ENCODE results near the gene CLK2. TPM values are rescaled to one million over a fixed set of nuclear protein-coding genes. Genes with fewer than 3 reads are reported as not detected.
A peak's percentile ranks its signal among the peaks of the same experiment; 100 is the strongest.

CLK2 gene
- total and polyA plus RNA-seq, 2 of the 13 experiments (the other 11 are each of a cell fraction or from before 2014, with no cell fraction given) = 20.1 to 73.5 TPM

DNA sequence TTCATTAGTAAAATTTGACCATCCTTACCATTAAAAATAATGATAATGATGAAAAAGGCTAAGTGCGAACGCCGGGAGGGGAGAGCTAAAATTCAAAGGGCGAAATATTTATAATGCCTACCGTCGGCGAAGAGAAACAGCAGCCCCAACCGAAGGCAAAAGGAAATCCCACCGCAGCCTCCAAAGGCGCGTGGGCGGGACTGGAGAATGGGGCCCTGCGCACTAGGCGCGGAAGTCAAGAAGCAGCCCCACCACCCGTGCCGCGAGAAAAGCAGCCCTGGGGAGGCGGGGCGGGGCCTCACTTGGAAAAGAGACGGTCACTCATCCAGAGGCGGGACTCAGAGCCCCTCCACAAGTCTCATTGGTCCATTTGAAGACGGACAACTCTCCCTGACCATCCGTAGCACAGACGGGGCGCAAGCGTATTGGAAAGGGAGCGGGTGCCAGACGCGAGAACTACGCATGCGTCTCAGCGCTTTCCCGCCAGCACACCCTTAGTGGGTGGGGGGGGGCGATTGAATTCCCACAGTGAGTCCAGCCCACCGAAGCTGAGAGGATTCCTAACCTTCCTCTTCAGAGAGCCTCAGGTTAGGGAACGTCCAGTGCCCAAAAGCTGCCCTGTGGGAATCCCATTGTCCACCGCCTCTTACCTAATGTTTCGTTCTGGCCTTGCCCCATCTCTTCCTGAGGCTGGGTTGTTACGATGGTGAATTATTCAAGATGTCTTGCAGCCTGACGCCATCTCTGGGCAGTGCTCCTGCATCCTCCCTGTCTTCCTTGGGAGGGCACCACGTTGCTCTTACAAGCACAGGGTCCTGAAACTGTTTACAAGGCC is 45.8 kb downstream of the CLK2 start (continued):
- TF ChIP-seq, protein P1, sequence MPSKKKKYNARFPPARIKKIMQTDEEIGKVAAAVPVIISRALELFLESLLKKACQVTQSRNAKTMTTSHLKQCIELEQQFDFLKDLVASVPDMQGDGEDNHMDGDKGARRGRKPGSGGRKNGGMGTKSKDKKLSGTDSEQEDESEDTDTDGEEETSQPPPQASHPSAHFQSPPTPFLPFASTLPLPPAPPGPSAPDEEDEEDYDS (CRISPR knock-in tag; IDR thresholded peaks at IDR 0.05) = peak; percentile 98
- TF ChIP-seq, protein P2, sequence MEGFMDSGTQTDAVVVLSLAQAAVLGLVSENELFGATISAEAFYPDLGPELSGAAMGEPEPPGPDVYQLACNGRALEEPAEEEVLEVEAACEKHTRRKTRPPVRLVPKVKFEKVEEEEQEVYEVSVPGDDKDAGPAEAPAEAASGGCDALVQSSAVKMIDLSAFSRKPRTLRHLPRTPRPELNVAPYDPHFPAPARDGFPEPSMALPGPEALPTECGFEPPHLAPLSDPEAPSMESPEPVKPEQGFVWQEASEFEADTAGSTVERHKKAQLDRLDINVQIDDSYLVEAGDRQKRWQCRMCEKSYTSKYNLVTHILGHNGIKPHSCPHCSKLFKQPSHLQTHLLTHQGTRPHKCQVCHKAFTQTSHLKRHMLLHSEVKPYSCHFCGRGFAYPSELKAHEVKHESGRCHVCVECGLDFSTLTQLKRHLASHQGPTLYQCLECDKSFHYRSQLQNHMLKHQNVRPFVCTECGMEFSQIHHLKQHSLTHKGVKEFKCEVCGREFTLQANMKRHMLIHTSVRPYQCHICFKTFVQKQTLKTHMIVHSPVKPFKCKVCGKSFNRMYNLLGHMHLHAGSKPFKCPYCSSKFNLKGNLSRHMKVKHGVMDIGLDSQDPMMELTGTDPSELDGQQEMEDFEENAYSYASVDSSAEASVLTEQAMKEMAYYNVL (CRISPR knock-in tag; IDR thresholded peaks at IDR 0.05; ENCODE audit: borderline replicate concordance) = no peak
- TF ChIP-seq TBL1XR1 (IDR thresholded peaks at IDR 0.05; ENCODE audit: borderline replicate concordance, low read length, partially characterized antibody) (no peak), RNF2 (conservative IDR thresholded peaks at IDR 0.05; ENCODE audit: low read depth) (0 out of 2 replicates have a peak, but pooled peaks have one; percentile 24), YEATS4 (CRISPR knock-in tag; IDR thresholded peaks at IDR 0.05; ENCODE audit: borderline replicate concordance) (peak; percentile 47; the same call in 1 of the 2 replicates), ZNF746 (CRISPR knock-in tag; IDR thresholded peaks at IDR 0.05) (no peak), PCBP2 (optimal IDR thresholded peaks at IDR 0.05; ENCODE audit: low read depth, low read length, poor library complexity, severe bottlenecking) (no peak), PLRG1 (conservative IDR thresholded peaks at IDR 0.05) (no peak), HES4 (CRISPR knock-in tag; IDR thresholded peaks at IDR 0.05; ENCODE audit: borderline replicate concordance) (no peak), MEF2D (CRISPR knock-in tag; IDR thresholded peaks at IDR 0.05) (peak; percentile 38; the same call in 1 of the 2 replicates), ASH2L (IDR thresholded peaks at IDR 0.05; ENCODE audit: insufficient read length, low read depth, low read length) (peak; percentile 52), ZNF33A (CRISPR knock-in tag; IDR thresholded peaks at IDR 0.05; ENCODE audit: borderline replicate concordance) (no peak; the same call in 1 of the 2 replicates), ZMYM4 (CRISPR knock-in tag; IDR thresholded peaks at IDR 0.05) (peak; percentile 50), CHD2 (IDR thresholded peaks at IDR 0.05; ENCODE audit: low read depth, low read length) (peak; percentile 58; the same call in 1 of the 2 replicates), ZNF644 (CRISPR knock-in tag; IDR thresholded peaks at IDR 0.05; ENCODE audit: low read depth) (no peak), ZNF570 (CRISPR knock-in tag; IDR thresholded peaks at IDR 0.05; ENCODE audit: borderline replicate concordance) (no peak), ZNF792 (CRISPR knock-in tag; IDR thresholded peaks at IDR 0.05) (0 out of 2 replicates have a peak, but pooled peaks have one; percentile 24), ZNF350 (CRISPR knock-in tag; IDR thresholded peaks at IDR 0.05; ENCODE audit: borderline replicate concordance, low read depth) (peak; percentile 23; the same call in 1 of the 2 replicates), KMT2B (CRISPR knock-in tag; IDR thresholded peaks at IDR 0.05) (peak; percentile 77; the same call in 1 of the 2 replicates), DNMT1 (CRISPR knock-in tag; IDR thresholded peaks at IDR 0.05) (0 out of 2 replicates have a peak, but pooled peaks have one; percentile 18)
- TF ChIP-seq, protein P3, sequence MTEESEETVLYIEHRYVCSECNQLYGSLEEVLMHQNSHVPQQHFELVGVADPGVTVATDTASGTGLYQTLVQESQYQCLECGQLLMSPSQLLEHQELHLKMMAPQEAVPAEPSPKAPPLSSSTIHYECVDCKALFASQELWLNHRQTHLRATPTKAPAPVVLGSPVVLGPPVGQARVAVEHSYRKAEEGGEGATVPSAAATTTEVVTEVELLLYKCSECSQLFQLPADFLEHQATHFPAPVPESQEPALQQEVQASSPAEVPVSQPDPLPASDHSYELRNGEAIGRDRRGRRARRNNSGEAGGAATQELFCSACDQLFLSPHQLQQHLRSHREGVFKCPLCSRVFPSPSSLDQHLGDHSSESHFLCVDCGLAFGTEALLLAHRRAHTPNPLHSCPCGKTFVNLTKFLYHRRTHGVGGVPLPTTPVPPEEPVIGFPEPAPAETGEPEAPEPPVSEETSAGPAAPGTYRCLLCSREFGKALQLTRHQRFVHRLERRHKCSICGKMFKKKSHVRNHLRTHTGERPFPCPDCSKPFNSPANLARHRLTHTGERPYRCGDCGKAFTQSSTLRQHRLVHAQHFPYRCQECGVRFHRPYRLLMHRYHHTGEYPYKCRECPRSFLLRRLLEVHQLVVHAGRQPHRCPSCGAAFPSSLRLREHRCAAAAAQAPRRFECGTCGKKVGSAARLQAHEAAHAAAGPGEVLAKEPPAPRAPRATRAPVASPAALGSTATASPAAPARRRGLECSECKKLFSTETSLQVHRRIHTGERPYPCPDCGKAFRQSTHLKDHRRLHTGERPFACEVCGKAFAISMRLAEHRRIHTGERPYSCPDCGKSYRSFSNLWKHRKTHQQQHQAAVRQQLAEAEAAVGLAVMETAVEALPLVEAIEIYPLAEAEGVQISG (CRISPR knock-in tag; IDR thresholded peaks at IDR 0.05) = peak; percentile 57; the same call in 1 of the 2 replicates
- TF ChIP-seq, protein P4, sequence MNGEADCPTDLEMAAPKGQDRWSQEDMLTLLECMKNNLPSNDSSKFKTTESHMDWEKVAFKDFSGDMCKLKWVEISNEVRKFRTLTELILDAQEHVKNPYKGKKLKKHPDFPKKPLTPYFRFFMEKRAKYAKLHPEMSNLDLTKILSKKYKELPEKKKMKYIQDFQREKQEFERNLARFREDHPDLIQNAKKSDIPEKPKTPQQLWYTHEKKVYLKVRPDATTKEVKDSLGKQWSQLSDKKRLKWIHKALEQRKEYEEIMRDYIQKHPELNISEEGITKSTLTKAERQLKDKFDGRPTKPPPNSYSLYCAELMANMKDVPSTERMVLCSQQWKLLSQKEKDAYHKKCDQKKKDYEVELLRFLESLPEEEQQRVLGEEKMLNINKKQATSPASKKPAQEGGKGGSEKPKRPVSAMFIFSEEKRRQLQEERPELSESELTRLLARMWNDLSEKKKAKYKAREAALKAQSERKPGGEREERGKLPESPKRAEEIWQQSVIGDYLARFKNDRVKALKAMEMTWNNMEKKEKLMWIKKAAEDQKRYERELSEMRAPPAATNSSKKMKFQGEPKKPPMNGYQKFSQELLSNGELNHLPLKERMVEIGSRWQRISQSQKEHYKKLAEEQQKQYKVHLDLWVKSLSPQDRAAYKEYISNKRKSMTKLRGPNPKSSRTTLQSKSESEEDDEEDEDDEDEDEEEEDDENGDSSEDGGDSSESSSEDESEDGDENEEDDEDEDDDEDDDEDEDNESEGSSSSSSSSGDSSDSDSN (CRISPR knock-in tag; IDR thresholded peaks at IDR 0.05) = peak; percentile 11; the same call in 1 of the 2 replicates

Measured in HepG2 (cell line).